ENCODE data around the gene PDZD7.

DNA sequence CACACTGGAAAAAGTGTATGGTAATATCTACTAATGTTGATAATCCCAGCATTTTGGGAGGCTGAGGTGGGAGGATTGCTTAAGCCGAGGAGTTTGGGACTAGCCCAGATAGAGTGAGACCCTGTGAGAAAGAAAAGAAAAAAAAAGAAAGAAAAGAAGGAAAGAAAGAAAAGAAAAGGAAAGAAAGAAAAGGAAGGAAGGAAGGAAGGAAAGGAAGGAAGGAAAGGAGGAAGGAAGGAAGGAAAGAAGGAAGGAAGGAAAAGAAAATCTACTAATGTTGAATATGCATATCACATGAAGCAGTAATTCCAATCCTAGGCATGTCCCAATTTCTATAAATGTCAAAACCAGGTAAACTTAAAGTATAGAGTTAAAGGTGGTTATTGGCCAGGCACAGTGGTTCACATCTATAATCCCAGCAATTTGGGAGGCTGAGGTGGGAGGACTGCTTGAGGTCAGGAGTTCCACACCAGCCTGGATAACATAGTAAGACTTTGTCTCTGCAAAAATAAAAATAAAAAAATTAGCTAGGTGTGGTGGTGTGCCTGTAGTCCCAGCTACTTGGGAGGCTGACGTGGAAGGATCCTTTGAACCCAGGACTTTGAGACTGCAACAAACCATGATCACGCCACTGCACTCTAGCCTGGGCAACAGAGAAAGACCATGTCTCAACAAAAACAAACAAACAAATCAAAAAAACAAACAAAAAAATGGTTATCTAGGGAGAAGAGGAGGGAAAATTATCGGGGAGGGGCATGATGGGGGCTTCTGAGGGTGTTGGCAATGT lies 25.6 kb upstream of the PDZD7 start:
- TF ChIP-seq, protein P1, sequence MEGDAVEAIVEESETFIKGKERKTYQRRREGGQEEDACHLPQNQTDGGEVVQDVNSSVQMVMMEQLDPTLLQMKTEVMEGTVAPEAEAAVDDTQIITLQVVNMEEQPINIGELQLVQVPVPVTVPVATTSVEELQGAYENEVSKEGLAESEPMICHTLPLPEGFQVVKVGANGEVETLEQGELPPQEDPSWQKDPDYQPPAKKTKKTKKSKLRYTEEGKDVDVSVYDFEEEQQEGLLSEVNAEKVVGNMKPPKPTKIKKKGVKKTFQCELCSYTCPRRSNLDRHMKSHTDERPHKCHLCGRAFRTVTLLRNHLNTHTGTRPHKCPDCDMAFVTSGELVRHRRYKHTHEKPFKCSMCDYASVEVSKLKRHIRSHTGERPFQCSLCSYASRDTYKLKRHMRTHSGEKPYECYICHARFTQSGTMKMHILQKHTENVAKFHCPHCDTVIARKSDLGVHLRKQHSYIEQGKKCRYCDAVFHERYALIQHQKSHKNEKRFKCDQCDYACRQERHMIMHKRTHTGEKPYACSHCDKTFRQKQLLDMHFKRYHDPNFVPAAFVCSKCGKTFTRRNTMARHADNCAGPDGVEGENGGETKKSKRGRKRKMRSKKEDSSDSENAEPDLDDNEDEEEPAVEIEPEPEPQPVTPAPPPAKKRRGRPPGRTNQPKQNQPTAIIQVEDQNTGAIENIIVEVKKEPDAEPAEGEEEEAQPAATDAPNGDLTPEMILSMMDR (IDR thresholded peaks at IDR 0.05; ENCODE audit: low read depth, low read length, missing input control), result no peak
- no peak for TF ChIP-seq YY1 (IDR thresholded peaks at IDR 0.05)
- TF ChIP-seq GABPA (IDR thresholded peaks at IDR 0.05 in 1 of 2, conservative IDR thresholded peaks at IDR 0.05 in 1 of 2), result no peak
- TF ChIP-seq, protein P2, sequence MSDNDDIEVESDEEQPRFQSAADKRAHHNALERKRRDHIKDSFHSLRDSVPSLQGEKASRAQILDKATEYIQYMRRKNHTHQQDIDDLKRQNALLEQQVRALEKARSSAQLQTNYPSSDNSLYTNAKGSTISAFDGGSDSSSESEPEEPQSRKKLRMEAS (IDR thresholded peaks at IDR 0.05), result no peak
- no peak for TF ChIP-seq FOXA1 (IDR thresholded peaks at IDR 0.05)
- TF ChIP-seq SP1 (IDR thresholded peaks at IDR 0.05), result no peak
- no peak for TF ChIP-seq RAD21 (IDR thresholded peaks at IDR 0.05)
- TF ChIP-seq JUND (IDR thresholded peaks at IDR 0.05), result no peak
- no peak for TF ChIP-seq EGR1 (IDR thresholded peaks at IDR 0.05; ENCODE audit: low read depth in 2 of 2)
- TF ChIP-seq TAF1 (conservative IDR thresholded peaks at IDR 0.05), result no peak
- no peak for TF ChIP-seq HNF4G (IDR thresholded peaks at IDR 0.05)
- TF ChIP-seq, protein P3, sequence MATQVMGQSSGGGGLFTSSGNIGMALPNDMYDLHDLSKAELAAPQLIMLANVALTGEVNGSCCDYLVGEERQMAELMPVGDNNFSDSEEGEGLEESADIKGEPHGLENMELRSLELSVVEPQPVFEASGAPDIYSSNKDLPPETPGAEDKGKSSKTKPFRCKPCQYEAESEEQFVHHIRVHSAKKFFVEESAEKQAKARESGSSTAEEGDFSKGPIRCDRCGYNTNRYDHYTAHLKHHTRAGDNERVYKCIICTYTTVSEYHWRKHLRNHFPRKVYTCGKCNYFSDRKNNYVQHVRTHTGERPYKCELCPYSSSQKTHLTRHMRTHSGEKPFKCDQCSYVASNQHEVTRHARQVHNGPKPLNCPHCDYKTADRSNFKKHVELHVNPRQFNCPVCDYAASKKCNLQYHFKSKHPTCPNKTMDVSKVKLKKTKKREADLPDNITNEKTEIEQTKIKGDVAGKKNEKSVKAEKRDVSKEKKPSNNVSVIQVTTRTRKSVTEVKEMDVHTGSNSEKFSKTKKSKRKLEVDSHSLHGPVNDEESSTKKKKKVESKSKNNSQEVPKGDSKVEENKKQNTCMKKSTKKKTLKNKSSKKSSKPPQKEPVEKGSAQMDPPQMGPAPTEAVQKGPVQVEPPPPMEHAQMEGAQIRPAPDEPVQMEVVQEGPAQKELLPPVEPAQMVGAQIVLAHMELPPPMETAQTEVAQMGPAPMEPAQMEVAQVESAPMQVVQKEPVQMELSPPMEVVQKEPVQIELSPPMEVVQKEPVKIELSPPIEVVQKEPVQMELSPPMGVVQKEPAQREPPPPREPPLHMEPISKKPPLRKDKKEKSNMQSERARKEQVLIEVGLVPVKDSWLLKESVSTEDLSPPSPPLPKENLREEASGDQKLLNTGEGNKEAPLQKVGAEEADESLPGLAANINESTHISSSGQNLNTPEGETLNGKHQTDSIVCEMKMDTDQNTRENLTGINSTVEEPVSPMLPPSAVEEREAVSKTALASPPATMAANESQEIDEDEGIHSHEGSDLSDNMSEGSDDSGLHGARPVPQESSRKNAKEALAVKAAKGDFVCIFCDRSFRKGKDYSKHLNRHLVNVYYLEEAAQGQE (IDR thresholded peaks at IDR 0.05), result no peak
